SK-N-SH (cell line): ENCODE results near the gene MED8. TPM values are rescaled to one million over a fixed set of nuclear protein-coding genes. Genes with fewer than 3 reads are reported as not detected.

Source experiments
- CTCF ChIA-PET: fragments of 300-600, 350-600 bp; formaldehyde crosslinking; extraction: SDS; loops from one replicate; lab custom pipeline; 2021; lab: Yijun Ruan, JAX
- POLR2A ChIA-PET: fragments of 350-600 bp; sonication (Branson Sonifier 250); formaldehyde crosslinking; extraction: SDS; loops from one replicate; lab custom pipeline; 2020; ENCODE audit warnings: antibody characterized with exemption, inconsistent platforms; lab: Yijun Ruan, JAX
- DNase-seq: peaks from one replicate; pipeline ENCODE4 v3.0.0; 2012
- H2AFZ ChIP-seq: fragments of 200-600 bp; sonication (generic); 2 replicates; pipeline ENCODE4 v1.8.1; 2016; ENCODE audit warnings: antibody characterized with exemption, mild to moderate bottlenecking, low read depth
- H3F3A ChIP-seq: fragments of 200-600 bp; sonication (generic); replicated peaks from 2 replicates; pipeline ENCODE3; 2016; ENCODE audit warnings: antibody characterized with exemption, mild to moderate bottlenecking; ENCODE audit not compliant: insufficient read depth
- H3K27ac ChIP-seq, 2 experiments: fragments of 200-500 bp in 1 of 2; fragments of 200-600 bp in 1 of 2; sonication (Bioruptor generic) in 1 of 2; sonication (generic), shearing (Covaris generic) in 1 of 2; 2 replicates each; pipeline versions ENCODE4 v1.5.1 to v1.6.1; 2014 to 2016; ENCODE audit warnings: low read depth in 2 of 2, inconsistent platforms in 1 of 2, low read length in 1 of 2, mild to moderate bottlenecking in 1 of 2, mixed read lengths in 1 of 2
- H3K27me3 ChIP-seq: fragments of 200-600 bp; sonication (generic), shearing (Covaris generic); 2 replicates; pipeline ENCODE4 v1.6.1; 2016; ENCODE audit warnings: mixed run types; ENCODE audit not compliant: insufficient read depth
- H3K36me3 ChIP-seq, 2 experiments: fragments of 200-500 bp in 1 of 2; fragments of 200-600 bp in 1 of 2; sonication (Bioruptor generic) in 1 of 2; sonication (generic) in 1 of 2; replicated peaks in 1 of 2; 2 replicates each; pipeline versions ENCODE3 to v1.5.1; 2014 to 2016; ENCODE audit warnings: low read length in 1 of 2, mild to moderate bottlenecking in 1 of 2; ENCODE audit not compliant: insufficient read depth in 2 of 2, control insufficient read depth in 1 of 2
- H3K4me1 ChIP-seq, 2 experiments: fragments of 200-500 bp in 1 of 2; fragments of 200-600 bp in 1 of 2; sonication (Bioruptor generic) in 1 of 2; sonication (generic), shearing (Covaris generic) in 1 of 2; 2 replicates each; pipeline versions ENCODE4 v1.5.1 to v1.6.1; 2014 to 2016; ENCODE audit warnings: low read depth in 1 of 2, low read length in 1 of 2, mixed run types in 1 of 2; ENCODE audit not compliant: insufficient read depth in 2 of 2, control insufficient read depth in 1 of 2
- H3K4me2 ChIP-seq: fragments of 200-600 bp; sonication (generic), shearing (Covaris generic); 2 replicates; pipeline ENCODE4 v1.6.1; 2017; ENCODE audit warnings: mixed run types
- H3K4me3 ChIP-seq, 2 experiments: fragments of 200-500 bp in 1 of 2; fragments of 200-600 bp in 1 of 2; sonication (Bioruptor generic) in 1 of 2; sonication (generic), shearing (Covaris generic) in 1 of 2; 2 replicates each; pipeline versions ENCODE4 v1.5.1 to v1.8.1; 2014 to 2016; ENCODE audit warnings: low read depth in 2 of 2, inconsistent platforms in 1 of 2, low read length in 1 of 2, mild to moderate bottlenecking in 1 of 2, mixed read lengths in 1 of 2, moderate library complexity in 1 of 2
- H3K79me2 ChIP-seq: fragments of 200-600 bp; sonication (generic); 2 replicates; pipeline ENCODE4 v1.8.1; 2017; ENCODE audit warnings: mild to moderate bottlenecking; ENCODE audit not compliant: insufficient read depth
- H3K9ac ChIP-seq: fragments of 200-600 bp; sonication (generic); 2 replicates; pipeline ENCODE4 v1.6.1; 2017; ENCODE audit warnings: mixed run types
- H3K9me2 ChIP-seq: fragments of 200-600 bp; sonication (generic); 2 replicates; pipeline ENCODE4 v1.6.1; 2017; ENCODE audit warnings: mixed run types
- H3K9me3 ChIP-seq: fragments of 200-600 bp; sonication (generic); 2 replicates; pipeline ENCODE4 v1.6.1; 2017; ENCODE audit warnings: mixed run types, mild to moderate bottlenecking, moderate library complexity
- H4K20me1 ChIP-seq: fragments of 200-600 bp; sonication (generic); 2 replicates; pipeline ENCODE4 v1.6.1; 2017; ENCODE audit warnings: mild to moderate bottlenecking, mixed run types; ENCODE audit not compliant: insufficient read depth
- CTCF ChIP-seq: fragments of 200-600 bp; sonication (generic); IDR thresholded peaks from 2 replicates; pipeline ENCODE4 v1.6.1; 2017; ENCODE audit warnings: antibody characterized with exemption, mild to moderate bottlenecking, moderate library complexity
- EZH2phosphoT487 ChIP-seq: fragments of 200-600 bp; sonication (generic); IDR thresholded peaks from 2 replicates; pipeline ENCODE4 v1.6.1; 2017; ENCODE audit warnings: low read depth, mixed run types, mild to moderate bottlenecking, antibody characterized with exemption, moderate library complexity, borderline replicate concordance
- FOSL2 ChIP-seq: IDR thresholded peaks from 2 replicates; pipeline ENCODE4 v1.4.0; 2012; ENCODE audit warnings: low read depth, mild to moderate bottlenecking, moderate library complexity, borderline replicate concordance
- JUND ChIP-seq: IDR thresholded peaks from 2 replicates; pipeline ENCODE4 v1.4.0; 2012
- PBX3 ChIP-seq: IDR thresholded peaks from 2 replicates; pipeline ENCODE4; 2012
- POLR2AphosphoS5 ChIP-seq: IDR thresholded peaks from 2 replicates; pipeline ENCODE4 v1.6.1; 2012; ENCODE audit warnings: low read depth, low read length
- RAD21 ChIP-seq: IDR thresholded peaks from 2 replicates; pipeline ENCODE4 v1.6.1; 2012; ENCODE audit warnings: mild to moderate bottlenecking, low read length
- SIN3A ChIP-seq: IDR thresholded peaks from 2 replicates; pipeline ENCODE4 v1.6.1; 2012; ENCODE audit warnings: low read depth, mild to moderate bottlenecking, low read length, moderate library complexity, borderline replicate concordance
- SMC3 ChIP-seq: IDR thresholded peaks from 2 replicates; pipeline ENCODE4 v1.6.1; 2012; ENCODE audit warnings: low read depth, low read length, improper control_type of control experiment
- WGBS: methylation state at CpG from one replicate; pipeline ENCODE4 v1.1.6; 2017; ENCODE audit warnings: low lambda C conversion rate; 5-methylcytosine and 5-hydroxymethylcytosine counted together
- polyA plus RNA-seq, 3 experiments: library from polyadenylated mRNA; depleted of rRNA; stranded (reverse); fragments of >200 nt; gene quantifications; 2 replicates each; pipeline ENCODE4 v1.2.3, GENCODE V29; 2012

Gene MED8
- polyA plus RNA-seq, 1 of the 3 experiments (the other 2 are of a cell fraction), result 33.7 TPM

GRCh38 chr1:43383449-43383848 is 6.2 kb downstream of the MED8 start:
- H3K4me3 ChIP-seq, result no peak overlapping the region
- no peaks in the 10 kb centered on the region for H3K9me3 ChIP-seq
- H3K27me3 ChIP-seq, result no peaks in the 10 kb centered on the region
- H3K27ac ChIP-seq, result no peak overlapping the region
- no peak overlapping the region for H3K4me2 ChIP-seq
- TF ChIP-seq CTCF, result peak; percentile 34
- TF ChIP-seq JUND, result no peak
- TF ChIP-seq RAD21, result peak; percentile 65
- peak; percentile 43; the same call in 1 of the 2 replicates for TF ChIP-seq SMC3
- no peak for DNase-seq
- H3K9me2 ChIP-seq, result no peaks in the 10 kb centered on the region
- peaks cover 22% of the 10 kb centered on the region for H3K79me2 ChIP-seq
- no peaks in the 10 kb centered on the region for H4K20me1 ChIP-seq
- no peak overlapping the region for H3K9ac ChIP-seq
- CTCF ChIA-PET, result interaction anchor here (0.6 to 2.7 kb wide), 8 partner anchors 14 to 169 kb away, joined by 3 to 17 read pairs (median 3); no protein-coding TSS in a partner anchor
- no peaks in the 10 kb centered on the region for H3F3A ChIP-seq
- no peak overlapping the region for H2AFZ ChIP-seq
- WGBS, result 93% methylated on average over 2 of the region's 2 CpGs
- H3K36me3 ChIP-seq, result peaks cover 55 to 60% of the 10 kb centered on the region in 2 experiments
- POLR2A ChIA-PET, result interaction anchor here (1.4 kb wide), 1 partner anchor 25 kb away, joined by 4 read pairs; the partner anchor contains the start of gene CDC20
- peaks cover 5 to 7% of the 10 kb centered on the region in 2 experiments; a peak in 2 of 4 replicates for H3K4me1 ChIP-seq

- Histone ChIP-seq H3F3A (no peaks in the 10 kb centered on the region), H3K27ac (no peak overlapping the region), H3K36me3 (peaks cover 47 to 53% of the 10 kb centered on the region in 2 experiments), H3K4me3 (no peak overlapping the region), H2AFZ (no peak overlapping the region), H3K9me3 (no peaks in the 10 kb centered on the region), H3K9ac (no peak overlapping the region), H3K79me2 (peaks cover 9% of the 10 kb centered on the region), H3K27me3 (no peaks in the 10 kb centered on the region), H3K4me1 (no peaks in the 10 kb centered on the region), H3K4me2 (no peak overlapping the region), H4K20me1 (no peaks in the 10 kb centered on the region), H3K9me2 (no peaks in the 10 kb centered on the region)
- no peak for DNase-seq
- TF ChIP-seq SIN3A (no peak), PBX3 (no peak), EZH2phosphoT487 (no peak), FOSL2 (no peak), POLR2AphosphoS5 (no peak)
- 89% methylated on average over 6 of the region's 6 CpGs for WGBS
- ChIA-PET POLR2A (interaction anchor here (0.9 to 1.0 kb wide), 2 partner anchors 14 to 18 kb away, joined by 3 read pairs; no protein-coding TSS in a partner anchor), CTCF (interaction anchor here (1.0 to 2.7 kb wide), 4 partner anchors 24 to 155 kb away, joined by 3 to 17 read pairs (median 4); no protein-coding TSS in a partner anchor)
Measured at GRCh38 chr1:43382027-43382779, 7.4 kb downstream of the MED8 start.
